GM19452 (cell line): ENCODE results near the gene ZNF276.

Experiments
- ATAC-seq: cut with Tn5 transposase; IDR thresholded peaks from one replicate; pipeline ENCODE4 v1.9.1; 2021; ENCODE audit not compliant: unreplicated experiment

Gene ZNF276

DNA sequence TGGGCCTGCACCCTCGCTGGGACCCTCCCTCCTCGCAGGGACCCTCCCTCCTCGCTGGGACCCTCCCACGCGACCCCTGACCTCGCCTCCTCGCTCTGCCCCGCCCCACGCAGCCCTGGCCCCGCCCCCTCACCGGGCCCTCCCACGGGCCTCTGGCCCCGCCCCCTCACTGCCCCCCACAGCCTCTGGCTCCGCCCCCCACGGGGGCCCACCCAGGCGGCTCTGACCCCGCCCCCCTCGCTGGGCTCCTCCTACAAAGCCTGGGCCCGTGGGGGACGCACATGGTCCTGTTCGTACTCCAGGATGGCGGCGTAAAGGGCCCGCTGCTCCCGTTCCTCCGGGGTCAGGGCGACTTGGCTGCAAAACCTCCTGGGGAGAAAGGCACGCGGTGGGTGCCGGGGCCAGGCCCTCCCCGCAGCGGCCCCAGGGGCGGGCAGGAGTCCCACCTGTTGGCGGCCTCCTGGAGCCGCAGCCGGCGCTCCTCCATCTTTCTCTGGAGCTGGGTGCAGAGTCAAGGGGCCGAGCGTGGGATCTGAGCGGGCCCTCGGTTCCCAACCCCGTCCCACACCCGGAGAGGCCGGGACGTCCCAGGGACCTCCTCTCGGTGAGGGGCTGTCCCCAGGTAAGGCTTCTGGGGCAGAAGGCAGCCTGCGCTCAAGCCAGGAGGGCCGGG is 9.6 kb upstream of the ZNF276 start:
- ATAC-seq = no peak

DNA sequence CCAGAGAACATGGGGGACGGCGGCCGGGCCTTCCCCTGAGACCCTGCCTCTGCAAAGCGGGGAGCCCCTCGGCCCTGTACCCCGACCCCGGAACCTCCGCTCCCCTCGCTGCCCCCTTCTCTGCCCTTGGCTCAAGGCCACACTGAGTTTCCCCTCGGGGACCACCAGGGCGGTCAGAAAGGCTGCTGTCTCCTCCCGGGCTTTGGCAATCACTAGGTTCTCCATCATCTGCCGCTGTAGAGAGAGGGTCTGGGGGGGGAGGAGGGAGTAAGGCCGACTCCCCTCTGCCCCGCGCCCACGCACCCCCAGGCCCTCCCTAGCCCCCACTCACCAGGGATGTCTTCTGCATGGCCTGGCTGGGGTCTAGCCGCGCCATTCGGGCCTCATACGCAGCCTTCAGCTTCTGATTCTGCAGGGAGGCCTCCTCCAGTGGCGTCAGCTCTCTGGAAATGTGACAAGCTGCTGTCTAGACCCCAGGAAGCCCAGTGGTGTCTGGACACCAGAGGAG is 9.0 kb upstream of the ZNF276 start:
- ATAC-seq = no peak

DNA sequence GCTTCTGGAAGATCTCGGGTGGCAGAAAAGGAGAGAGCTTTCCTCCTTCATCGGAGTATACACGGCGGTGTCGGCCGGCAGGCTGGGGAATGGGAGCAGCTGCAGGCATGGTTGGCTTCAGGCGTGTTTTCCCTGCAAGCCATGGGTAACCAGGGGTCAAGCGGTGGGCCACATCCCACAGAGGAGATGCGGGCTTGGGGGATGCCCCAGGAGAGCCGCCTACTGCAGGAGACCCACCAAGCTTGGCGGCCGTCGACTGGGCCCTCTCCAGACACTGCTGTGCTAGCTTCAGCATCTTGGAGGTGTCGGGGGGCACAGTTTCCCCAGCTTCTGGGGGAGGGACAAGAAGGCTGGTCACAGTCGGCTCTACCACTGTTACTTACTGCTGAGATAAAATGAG is 4.8 kb upstream of the ZNF276 start:
- ATAC-seq = no peak

DNA sequence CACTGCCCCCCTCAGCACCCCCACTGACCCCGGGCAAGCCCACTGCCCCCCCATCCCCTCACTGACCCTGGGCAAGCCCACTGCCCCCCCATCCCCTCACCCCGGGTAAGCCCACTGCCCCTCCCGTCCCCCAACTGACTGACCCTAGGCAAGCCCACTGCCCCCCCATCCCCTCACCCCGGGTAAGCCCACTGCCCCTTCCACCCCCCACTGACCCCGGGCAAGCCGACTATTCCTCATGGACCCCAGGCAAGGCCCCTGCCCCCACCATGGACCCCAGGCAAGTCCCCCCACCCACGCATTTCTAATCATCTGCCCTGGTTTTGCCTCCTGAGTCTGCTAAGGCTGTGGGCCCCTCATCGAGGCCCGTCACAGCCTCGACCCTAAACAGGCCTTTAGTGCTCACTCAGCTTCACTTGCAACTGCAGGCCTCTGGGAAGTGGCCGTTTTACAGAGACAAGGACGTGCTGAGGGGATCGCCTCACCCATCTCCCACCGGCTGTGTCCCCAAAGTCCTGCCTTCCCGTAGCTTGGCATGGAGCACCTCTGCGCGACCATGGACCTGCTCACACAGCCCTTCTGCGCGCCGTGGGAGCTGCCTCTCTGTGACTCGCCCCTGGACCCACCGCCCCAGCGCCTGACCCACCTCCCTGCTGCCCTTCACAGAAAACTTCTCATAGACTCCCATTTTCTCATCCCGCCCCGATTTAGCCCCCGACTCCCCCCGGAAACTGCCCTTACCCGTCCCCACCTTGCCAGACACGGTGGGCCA is 4.2 kb upstream of the ZNF276 start:
- no peak for ATAC-seq

DNA sequence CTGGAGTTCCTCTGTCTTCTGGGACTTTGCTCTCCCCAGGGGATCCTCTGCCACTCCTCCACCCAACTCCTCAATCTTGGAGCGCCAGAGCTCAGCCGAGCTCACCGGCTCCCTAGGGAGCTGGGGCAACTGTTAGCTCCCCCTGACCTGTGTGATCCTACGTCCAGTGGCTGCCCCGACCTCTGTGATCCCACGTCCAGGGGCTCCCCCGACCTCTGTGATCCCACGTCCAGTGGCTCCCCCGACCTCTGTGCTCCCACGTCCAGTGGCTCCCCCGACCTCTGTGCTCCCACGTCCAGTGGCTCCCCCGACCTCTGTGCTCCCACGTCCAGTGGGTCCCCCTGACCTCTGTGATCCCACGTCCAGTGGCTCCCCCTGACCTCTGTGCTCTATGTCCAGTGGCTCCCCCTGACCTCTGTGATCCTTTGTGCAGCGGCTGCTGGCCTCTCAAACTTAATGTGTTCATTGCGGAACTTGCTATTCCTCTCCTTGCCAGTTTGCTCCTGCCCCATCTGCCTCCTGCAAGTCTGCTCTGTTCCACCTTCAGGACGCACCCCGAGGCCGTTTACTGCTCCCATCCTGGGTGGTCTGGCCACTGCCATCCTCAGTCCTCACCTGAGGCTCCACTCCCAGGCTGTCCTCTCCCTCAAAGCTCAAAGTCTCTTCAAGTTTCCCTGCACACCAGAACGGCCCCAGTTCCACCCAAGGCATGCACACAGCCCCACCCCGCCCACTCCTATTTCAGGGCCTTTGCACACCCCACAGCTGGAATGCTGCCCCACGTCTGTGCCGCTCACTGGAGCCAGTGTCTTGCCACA is 3.4 kb upstream of the ZNF276 start:
- ATAC-seq = no peak

DNA sequence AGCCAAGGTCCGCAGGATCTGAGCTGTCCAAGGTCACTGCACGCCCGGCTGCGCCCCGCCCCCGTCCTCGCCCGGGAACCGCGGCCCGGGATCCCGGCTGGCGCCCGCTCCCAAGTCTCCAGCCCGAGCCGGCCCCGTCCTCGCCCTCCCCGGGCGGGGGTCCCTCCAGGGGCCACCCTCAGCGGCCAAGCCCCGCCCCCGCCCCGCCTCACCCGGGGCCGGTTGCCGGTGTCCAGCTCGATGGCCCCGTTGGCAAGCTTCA is 855 bp upstream of the ZNF276 start:
- peak; percentile 19 for ATAC-seq

DNA sequence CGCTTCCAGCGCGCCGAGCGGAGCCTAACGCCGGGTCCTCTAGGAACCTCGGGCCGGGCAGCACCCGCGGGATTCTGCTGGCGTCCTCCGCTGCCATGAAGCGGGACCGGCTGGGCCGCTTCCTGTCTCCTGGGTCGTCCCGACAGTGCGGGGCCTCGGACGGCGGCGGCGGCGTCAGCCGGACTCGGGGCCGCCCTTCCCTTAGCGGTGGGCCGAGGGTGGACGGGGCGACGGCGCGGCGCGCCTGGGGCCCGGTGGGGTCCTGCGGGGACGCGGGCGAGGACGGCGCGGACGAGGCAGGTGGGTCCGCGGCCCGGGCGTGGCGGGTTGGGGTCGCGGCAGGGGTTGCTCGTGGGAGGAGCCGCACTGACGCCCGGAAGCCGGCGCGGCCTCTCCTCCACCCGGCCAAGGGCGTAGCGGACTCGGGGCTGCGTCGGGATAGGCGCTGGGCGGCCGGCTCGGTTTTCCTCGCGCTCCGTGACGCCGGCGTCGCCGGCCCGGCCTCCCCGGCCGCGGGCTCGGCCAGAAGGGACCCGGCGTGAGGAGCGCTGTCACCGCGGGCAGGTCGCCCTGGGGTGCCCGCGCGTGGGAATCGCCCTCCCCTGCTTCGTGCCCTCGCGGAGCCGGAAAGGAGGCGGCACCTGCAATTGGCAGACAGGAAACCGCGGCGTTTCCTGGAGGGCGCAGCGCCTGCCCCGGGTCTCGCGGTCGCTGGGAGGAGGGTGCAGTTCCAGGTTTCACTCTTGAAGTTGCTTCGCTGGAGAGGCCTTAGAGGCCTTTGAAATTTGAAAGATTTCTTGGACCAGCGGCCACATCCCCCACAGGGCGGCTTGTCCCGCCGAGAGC is 432 bp downstream of the ZNF276 start:
- peak; percentile 40 for ATAC-seq

DNA sequence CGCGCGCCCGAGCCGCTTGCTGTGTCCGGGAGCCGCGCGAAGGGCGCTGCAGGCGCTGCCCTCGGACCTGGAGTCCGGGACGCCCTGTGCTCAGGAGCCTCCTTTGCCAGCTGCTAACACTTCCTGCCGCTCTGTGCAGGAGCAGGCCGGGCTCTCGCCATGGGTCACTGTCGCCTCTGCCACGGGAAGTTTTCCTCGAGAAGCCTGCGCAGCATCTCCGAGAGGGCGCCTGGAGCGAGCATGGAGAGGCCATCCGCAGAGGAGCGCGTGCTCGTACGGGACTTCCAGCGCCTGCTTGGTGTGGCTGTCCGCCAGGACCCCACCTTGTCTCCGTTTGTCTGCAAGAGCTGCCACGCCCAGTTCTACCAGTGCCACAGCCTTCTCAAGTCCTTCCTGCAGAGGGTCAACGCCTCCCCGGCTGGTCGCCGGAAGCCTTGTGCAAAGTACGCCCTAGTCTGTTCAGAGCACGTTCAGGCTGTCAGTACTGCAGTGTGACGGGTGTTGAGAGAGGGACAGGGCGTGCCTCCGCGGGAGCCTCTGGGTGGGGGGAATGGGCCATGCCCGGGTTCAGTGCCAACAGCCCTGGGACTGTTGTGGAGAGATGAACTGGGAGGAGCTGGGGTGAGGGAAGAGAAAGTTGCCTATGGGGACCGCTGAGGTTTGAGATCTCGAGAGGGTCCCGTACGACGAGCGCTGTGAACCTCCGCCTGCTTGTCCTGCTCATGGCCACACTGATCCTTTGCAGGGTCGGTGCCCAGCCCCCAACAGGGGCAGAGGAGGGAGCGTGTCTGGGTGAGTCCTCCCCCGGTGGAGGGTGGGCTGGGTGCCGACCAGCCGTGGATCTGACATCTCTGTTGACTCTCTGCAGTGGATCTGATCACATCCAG is 1.3 kb downstream of the ZNF276 start:
- ATAC-seq = peak; percentile 15

DNA sequence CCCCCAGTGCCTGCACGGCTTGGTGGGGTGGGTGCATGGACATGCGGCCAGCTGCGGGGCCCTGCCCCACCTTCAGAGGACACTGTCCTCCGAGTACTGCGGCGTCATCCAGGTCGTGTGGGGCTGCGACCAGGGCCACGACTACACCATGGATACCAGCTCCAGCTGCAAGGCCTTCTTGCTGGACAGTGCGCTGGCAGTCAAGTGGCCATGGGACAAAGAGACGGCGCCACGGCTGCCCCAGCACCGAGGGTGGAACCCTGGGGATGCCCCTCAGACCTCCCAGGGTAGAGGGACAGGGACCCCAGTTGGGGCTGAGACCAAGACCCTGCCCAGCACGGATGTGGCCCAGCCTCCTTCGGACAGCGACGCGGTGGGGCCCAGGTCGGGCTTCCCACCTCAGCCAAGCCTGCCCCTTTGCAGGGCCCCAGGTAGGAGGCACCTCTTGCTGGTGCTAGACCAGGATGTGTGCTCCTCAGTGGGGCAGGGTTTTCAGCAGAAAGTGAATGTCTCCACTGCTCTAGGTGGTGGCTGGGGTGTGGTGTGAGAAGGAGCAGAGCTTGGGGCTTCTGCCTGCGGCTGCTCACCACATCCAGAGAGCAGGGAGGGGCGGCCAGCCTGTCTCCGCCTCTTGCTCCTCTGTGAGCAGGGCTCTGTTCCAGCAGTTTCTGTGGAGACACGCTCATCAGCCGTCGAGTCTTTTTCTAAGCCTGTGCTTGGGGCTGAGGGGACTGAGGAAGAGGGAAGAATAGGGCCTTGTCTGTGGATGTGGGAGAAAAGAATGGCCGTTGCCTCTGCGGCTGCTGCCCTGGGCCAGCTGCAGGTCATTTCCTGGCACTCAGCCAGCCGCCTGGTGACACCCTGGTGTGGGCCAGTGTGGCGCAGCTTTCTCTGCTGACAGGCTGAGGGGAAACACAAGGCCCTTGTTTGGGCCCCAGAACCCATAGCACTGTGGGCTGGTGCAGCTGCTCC is 2.2 kb downstream of the ZNF276 start:
- no peak for ATAC-seq

DNA sequence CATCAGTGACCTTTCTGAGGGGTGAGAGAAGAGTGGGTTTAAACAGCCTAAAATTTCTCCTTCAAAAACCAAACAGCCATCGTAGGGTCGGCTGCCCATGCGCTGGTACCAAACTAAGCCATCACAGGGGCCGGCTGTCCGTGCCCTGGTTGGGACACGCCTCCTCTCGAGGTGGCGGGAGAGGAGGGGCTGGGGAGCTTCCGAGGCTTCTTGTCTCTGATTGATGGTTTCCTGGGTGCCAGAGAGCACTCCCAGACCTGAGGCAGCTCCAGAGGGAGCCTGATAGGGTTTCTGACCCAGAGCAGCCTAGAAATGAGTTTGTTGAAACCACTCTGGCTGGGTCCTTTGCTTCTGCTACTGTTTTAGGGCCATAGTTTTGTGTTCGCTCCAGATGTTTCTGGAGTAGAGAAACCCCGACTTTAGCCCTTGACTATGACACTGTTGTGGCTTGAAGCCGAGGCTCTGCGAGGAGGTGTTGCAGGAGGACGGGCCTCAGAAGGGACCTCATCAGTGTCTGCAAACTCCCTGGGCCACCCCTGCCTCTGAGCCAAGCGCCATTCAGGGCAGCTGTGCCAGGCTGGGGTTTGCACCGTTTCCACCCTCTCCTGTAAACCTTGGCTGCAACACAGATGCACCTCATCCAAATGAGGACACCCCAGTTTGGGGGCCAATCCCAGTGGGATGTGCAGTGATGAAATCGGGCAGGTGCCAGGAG is 6.2 kb downstream of the ZNF276 start:
- ATAC-seq = no peak

DNA sequence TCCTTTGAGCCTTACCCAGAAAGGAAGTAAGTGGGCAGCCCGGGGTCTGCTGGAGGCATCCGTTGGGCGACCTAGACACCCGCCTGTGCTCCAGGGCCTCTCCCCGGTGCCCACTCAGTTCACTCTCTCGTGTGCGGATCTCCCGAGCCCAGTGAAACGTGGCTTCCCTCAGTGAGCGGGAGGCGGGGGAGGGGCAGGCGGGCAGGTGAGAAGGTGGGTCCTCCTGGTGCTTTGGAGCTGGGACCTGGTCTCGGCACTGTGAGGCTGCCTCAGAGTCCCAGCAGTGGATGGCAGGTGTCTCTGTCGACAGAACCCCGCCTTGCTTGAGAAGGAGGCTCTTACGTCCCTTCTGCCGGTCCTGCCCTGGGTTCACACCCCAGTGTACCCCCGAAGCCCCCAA is 8.0 kb downstream of the ZNF276 start:
- ATAC-seq = no peak

DNA sequence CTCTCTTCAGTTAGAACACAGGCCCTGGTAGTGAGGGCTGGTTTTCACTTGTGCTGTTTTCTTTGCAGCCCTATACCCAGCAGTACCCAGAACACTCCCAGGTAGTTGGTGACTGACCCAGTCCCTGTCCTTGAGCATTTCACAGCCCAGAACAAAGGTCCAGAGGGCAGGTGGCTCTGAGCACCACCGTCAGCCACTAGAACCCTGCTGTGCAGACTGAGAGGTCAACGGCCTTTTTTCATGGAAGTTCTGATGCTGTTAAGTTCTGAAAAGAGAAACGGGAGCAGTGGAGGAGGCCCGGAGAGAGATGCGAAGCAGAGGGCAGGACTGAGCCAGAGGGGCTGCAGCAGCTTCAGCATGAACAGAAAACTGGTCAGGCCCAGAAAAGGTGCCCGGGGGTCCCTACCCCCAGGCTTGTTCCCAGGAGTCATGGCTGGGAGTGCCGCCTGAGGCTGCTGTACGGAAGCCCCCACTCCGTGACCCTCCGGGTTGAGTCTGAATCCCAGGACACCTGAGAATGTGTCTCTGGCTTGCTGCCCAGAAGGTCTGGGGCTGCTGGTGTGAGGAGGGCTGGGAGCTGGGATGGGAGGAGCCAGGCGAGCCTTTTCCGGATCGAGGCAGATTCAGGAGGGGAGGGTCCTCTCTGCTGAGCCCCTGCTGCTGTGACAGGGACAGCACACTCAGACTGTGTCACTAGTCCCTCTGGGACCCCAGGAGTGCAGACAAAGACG is 8.7 kb downstream of the ZNF276 start:
- ATAC-seq = no peak

DNA sequence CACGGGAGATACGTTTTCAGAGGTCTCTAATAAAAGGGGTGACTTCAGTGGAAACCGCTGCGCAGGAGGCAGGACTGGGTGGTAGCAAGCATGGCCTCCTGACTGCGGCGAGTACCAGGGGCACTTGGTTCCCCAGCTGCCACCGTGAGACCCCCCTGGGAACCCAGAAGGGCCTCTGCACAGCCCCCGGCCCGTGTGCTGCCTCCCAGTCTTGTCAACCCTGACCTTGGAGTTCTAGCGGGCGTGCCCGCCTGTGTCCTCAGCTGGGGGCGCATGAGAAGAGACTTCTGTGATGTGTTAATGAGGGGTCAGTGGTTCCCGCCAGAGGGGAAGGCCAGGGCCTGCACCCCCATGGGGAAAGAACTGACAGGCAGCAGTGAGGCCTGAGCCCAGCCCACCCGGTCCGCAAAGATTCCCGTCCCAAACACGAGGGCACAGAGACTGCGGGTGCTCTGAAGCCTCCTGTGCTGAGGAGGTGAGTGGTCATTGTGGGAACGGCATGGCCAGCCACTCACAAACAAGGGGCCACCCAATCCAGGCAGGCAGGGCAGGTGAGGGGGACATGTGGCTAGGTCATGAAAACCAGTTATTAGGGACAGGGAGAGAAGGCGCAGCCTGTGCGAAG is 9.4 kb downstream of the ZNF276 start:
- ATAC-seq = no peak

DNA sequence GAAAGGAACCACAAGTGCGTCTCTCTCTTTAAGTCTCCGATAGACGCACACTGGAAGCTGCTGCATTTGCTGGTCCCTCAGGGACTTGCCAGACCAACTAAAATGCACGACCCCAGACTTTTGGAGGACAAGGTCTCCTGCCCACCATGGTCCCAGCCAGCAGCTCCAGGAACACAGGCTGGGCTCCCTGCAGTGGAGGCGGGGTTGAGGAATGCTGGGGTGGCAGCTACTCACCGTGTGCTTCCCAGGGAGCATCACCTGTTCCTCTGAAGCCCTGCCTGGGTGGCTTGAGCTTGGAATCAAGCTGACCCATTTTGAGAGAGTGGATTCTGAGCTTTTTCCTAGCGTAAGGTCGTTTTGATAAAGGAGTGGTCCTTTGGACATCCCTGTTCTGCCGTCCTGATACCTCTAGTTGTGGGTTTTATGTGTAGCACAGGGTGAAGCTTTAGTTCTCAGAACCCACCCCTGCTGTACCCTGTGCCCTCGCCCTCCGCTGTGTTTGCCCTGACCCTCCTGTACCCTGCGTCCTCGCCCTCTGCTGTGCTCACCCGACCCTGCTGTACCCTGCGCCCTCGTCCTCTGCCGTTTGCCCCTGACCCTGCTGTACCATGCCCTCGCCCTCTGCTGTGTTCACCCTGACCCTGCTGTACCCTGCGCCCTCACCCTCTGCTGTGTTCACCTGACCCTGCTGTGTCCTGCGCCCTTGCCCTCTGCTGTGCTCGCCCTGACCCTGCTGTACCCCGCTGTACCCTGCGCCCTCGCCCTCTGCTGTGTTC is 11.0 kb downstream of the ZNF276 start:
- ATAC-seq = no peak

DNA sequence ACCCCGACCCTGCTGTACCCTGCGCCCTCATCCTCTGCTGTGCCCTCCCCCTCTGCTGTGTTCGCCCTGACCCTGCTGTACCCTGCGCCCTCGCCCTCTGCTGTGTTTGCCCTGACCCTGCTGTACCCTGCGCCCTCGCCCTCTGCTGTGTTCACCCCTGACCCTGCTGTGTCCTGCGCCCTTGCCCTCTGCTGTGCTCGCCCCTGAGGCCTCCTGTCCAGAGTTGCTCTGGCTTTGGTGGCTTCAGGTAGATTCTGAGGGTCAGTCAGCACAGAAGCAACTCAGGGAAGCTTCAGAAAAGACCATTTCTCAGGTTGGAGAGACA is 11.5 kb downstream of the ZNF276 start:
- no peak for ATAC-seq

DNA sequence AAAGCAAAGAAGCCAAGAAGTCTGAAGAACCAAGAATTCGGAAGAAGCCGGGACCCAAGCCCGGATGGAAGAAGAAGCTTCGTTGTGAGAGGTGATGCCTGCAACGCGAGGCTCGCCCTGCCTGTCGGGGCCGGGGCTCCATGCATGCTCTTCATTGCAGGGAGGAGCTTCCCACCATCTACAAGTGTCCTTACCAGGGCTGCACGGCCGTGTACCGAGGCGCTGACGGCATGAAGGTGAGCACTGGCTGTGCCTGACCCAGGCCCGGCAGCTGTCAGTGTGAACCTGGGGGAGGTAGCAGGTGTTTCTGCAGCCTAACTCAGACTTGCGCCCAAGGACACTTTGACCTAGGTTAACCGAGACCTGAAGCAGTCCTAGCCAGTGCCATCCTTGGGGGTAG is 12.0 kb downstream of the ZNF276 start:
- no peak for ATAC-seq

DNA sequence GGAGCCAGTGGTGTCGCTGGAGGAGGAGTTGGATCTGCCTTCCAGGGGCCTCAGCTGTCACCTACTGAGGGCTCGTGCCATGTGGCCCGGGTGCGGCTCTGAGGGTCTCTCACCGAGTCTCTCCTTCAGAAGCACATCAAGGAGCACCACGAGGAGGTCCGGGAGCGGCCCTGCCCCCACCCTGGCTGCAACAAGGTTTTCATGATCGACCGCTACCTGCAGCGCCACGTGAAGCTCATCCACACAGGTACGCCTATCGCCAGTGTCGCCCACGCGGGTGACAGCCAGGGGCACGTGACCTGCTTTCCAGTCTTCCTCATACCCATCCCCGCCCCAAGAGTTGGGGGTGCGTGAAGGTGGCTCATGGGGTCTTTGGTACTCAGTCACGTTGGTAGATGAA is 12.5 kb downstream of the ZNF276 start:
- no peak for ATAC-seq
